Skeletal muscle satellite cell (primary cell): Measurements from ENCODE around the gene RFC1.
"Not testable (repeated sequence)": the region's sequence is repeated elsewhere in the genome, so short reads cannot be mapped to it uniquely, and the experiment has no call there.

ENCODE experiments used
- H3K27me3 ChIP-seq: 2 replicates; pipeline ENCODE4 v1.7.0; 2013; ENCODE audit warnings: low read length; ENCODE audit not compliant: control insufficient read depth, insufficient read depth
- H3K36me3 ChIP-seq: 2 replicates; pipeline ENCODE4 v1.7.0; 2013; ENCODE audit warnings: mild to moderate bottlenecking, control low read depth, low read length; ENCODE audit not compliant: insufficient read depth
- H3K4me1 ChIP-seq: 2 replicates; pipeline ENCODE4 v1.7.0; 2013; ENCODE audit warnings: low read length; ENCODE audit not compliant: control insufficient read depth, insufficient read depth
- H3K4me2 ChIP-seq: 2 replicates; pipeline ENCODE4 v1.7.0; 2013; ENCODE audit warnings: mild to moderate bottlenecking, low read length
- H3K4me3 ChIP-seq: 2 replicates; pipeline ENCODE4 v1.7.0; 2013; ENCODE audit warnings: low read length
- H3K9ac ChIP-seq: 2 replicates; pipeline ENCODE4 v1.7.0; 2013; ENCODE audit warnings: mild to moderate bottlenecking, low read depth, low read length, moderate library complexity
- H3K9me3 ChIP-seq: replicated peaks from 2 replicates; pipeline ENCODE4 v1.7.0; 2013; ENCODE audit warnings: mild to moderate bottlenecking, control low read depth, low read length

Gene RFC1

DNA sequence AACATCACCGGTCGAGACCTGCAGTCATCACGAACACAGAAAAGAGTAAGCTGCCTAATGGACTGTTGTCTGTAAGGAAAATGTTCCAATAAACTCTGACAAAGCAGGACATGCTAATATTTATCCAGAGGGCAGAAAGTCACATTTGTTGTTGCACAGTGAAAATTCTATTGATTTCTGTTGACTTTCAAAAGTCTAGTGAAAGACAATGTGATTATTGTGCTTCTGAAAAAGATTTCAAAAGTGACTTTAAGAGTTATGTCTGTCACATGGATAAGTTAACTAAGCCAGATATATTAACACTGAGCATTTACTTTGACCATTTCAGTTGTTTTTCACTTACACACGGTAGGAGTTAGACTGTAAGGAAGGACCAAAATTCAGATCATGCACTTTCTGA, 9.3 kb upstream of the RFC1 start:
- H3K9ac ChIP-seq = no peak overlapping the region
- no peaks in the 10 kb centered on the region for H3K36me3 ChIP-seq
- no peaks in the 10 kb centered on the region for H3K9me3 ChIP-seq
- H3K27me3 ChIP-seq = peaks cover 28% of the 10 kb centered on the region
- no peak overlapping the region for H3K4me2 ChIP-seq
- H3K4me3 ChIP-seq = no peak overlapping the region
- no peaks in the 10 kb centered on the region for H3K4me1 ChIP-seq

- not testable (repeated sequence) for H3K4me2 ChIP-seq, H3K4me3 ChIP-seq, H3K9me3 ChIP-seq, H3K36me3 ChIP-seq, H3K4me1 ChIP-seq, H3K9ac ChIP-seq
- H3K27me3 ChIP-seq = peaks cover 12% of the 10 kb centered on the region
Measured at GRCh38 chr4:39371209-39371608, 5.0 kb upstream of the RFC1 start.

- no peak overlapping the region for H3K4me3 ChIP-seq
- peaks cover 10% of the 10 kb centered on the region for H3K4me1 ChIP-seq
- no peaks in the 10 kb centered on the region for H3K36me3 ChIP-seq
- no peak overlapping the region for H3K9ac ChIP-seq
- H3K4me2 ChIP-seq = no peak overlapping the region
- H3K27me3 ChIP-seq = peaks cover 4% of the 10 kb centered on the region
- H3K9me3 ChIP-seq = no peaks in the 10 kb centered on the region
Measured at GRCh38 chr4:39369301-39369700, 3.1 kb upstream of the RFC1 start.

- no peak overlapping the region for H3K4me3 ChIP-seq
- H3K9me3 ChIP-seq = no peaks in the 10 kb centered on the region
Measured at GRCh38 chr4:39367166-39367565, 1.0 kb upstream of the RFC1 start.

DNA sequence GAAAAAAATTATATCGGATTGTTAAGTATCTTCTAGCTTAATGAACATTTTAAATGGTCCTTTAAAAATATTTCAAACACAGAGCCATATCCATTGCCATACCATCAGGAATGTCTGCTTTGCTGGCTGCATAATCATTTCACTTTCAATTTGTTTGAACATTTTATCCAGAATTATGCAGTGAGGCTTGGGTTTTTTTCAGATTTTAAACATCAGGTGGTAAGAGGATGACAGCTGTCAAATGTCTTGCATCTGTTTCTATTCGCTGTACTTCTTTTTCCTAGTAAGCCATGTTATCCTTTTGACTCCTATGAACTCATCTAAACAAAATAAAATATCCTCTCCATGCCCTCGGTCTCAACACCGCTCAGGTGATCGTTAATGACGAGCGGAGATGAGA, 802 bp downstream of the RFC1 start:
- Histone ChIP-seq H3K9ac (peak overlapping the region; percentile 89), H3K27me3 (no peaks in the 10 kb centered on the region), H3K9me3 (no peaks in the 10 kb centered on the region), H3K36me3 (no peaks in the 10 kb centered on the region), H3K4me1 (peaks cover 11% of the 10 kb centered on the region), H3K4me3 (peak overlapping the region; percentile 81), H3K4me2 (peak overlapping the region; percentile 83)

More at GRCh38 chr4:39367166-39367565, 1.0 kb upstream of the RFC1 start:
- Histone ChIP-seq H3K4me1 (peaks cover 11% of the 10 kb centered on the region), H3K9ac (no peak overlapping the region), H3K36me3 (no peaks in the 10 kb centered on the region), H3K4me2 (no peak overlapping the region), H3K27me3 (peaks cover 2% of the 10 kb centered on the region)

- peak overlapping the region; percentile 42 for H3K4me3 ChIP-seq
- H3K9ac ChIP-seq = no peak overlapping the region
- peak overlapping the region; percentile 83 for H3K4me2 ChIP-seq
- H3K27me3 ChIP-seq = no peaks in the 10 kb centered on the region
- no peaks in the 10 kb centered on the region for H3K9me3 ChIP-seq
- no peaks in the 10 kb centered on the region for H3K36me3 ChIP-seq
- H3K4me1 ChIP-seq = peaks cover 11% of the 10 kb centered on the region
Measured at GRCh38 chr4:39363773-39364393, 2.3 kb downstream of the RFC1 start.

DNA sequence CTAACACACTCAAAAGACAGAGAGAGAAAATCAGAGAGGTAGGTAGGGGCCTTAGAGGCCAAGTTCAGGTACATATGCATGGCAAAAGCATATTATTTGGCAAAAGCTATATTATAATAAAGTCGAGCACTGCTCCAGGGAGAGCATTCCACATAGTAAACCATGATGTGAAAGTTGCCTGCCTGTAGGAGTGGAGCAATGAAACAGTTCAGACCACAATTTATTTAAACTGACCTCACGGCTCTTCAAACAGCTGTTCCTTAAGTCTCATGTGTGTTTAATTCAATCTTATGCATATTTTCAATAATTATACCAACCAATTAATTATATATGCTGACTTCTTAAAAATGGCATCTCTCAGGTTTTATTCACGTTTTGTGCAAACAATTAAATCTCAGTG, 3.3 kb downstream of the RFC1 start:
- Histone ChIP-seq H3K36me3 (no peaks in the 10 kb centered on the region), H3K4me2 (no peak overlapping the region), H3K4me1 (peaks cover 11% of the 10 kb centered on the region), H3K4me3 (no peak overlapping the region), H3K9me3 (no peaks in the 10 kb centered on the region), H3K27me3 (no peaks in the 10 kb centered on the region), H3K9ac (no peak overlapping the region)

GRCh38 chr4:39360611-39361010, 5.6 kb downstream of the RFC1 start:
- H3K9me3 ChIP-seq, H3K9ac ChIP-seq, H3K36me3 ChIP-seq, H3K27me3 ChIP-seq, H3K4me2 ChIP-seq, H3K4me3 ChIP-seq: not testable (repeated sequence)
- peaks cover 11% of the 10 kb centered on the region for H3K4me1 ChIP-seq

GRCh38 chr4:39357002-39357401, 9.2 kb downstream of the RFC1 start:
- Histone ChIP-seq H3K4me3 (no peak overlapping the region), H3K9me3 (no peaks in the 10 kb centered on the region), H3K27me3 (no peaks in the 10 kb centered on the region), H3K4me1 (peaks cover 11% of the 10 kb centered on the region), H3K36me3 (no peaks in the 10 kb centered on the region), H3K9ac (no peak overlapping the region), H3K4me2 (no peak overlapping the region)

DNA sequence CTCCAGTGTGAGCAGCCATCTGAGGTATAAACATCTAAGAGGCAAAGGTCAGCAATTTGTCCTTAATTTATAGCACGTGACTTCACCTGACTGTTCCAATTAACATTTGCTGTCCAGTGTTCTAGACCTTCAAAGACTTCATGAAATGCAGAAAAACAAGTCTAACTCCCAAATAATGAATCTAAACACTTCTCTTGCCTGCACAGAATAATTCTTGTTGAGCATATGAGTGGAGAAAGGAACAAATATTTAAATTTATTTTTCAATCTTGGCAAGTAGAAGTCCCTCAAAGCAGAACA, 12.0 kb downstream of the RFC1 start:
- peaks cover 11% of the 10 kb centered on the region for H3K4me1 ChIP-seq
- H3K27me3 ChIP-seq = no peaks in the 10 kb centered on the region
- H3K9me3 ChIP-seq = no peaks in the 10 kb centered on the region
- peak overlapping the region; percentile 84 for H3K9ac ChIP-seq
- peak overlapping the region; percentile 87 for H3K4me2 ChIP-seq
- peak overlapping the region; percentile 62 for H3K4me3 ChIP-seq
- H3K36me3 ChIP-seq = peaks cover 12% of the 10 kb centered on the region

DNA sequence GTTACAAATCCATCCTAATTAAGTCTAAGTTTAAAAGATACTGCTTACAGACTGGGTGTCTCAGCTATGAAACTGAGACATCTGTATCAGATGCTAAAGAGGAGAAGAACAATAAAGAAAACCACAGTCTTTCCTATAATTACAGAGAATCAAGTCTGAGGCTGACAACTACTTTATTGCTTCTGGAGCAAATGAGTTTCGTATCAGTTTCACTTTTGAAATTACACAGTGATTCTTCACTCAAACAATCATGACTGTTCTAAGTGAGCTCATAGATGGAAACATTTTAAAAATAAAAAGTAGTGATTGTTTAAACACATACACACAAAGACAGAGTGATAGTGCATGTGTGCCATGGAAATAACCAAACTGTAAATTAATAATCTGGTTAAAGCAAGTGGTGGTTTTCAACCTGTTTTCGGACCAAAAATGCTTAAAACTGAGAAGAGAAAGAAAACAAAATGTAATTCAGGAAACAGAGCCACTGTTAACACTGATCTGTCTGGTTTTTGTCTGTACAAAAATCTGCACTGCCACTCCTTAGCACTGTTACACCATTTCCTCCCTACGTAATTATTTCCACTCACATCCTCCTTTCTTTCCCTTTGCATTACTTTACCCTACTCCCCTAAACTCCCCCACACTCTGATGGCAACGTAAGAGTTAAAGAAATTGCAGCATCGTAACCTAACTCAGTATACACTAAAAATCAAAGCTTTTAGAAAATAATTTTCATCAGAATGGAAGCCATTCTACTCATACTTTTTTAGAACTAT, 12.5 kb downstream of the RFC1 start:
- Histone ChIP-seq H3K9me3 (no peaks in the 10 kb centered on the region), H3K4me1 (peaks cover 16% of the 10 kb centered on the region), H3K27me3 (no peaks in the 10 kb centered on the region), H3K36me3 (peaks cover 14% of the 10 kb centered on the region), H3K9ac (peak overlapping the region; percentile 84), H3K4me3 (peak overlapping the region; percentile 62), H3K4me2 (peak overlapping the region; percentile 87)

- H3K27me3 ChIP-seq, H3K9me3 ChIP-seq: not testable (repeated sequence)
- H3K9ac ChIP-seq = peak overlapping the region; percentile 84
- H3K4me3 ChIP-seq = peak overlapping the region; percentile 62
- H3K4me2 ChIP-seq = peak overlapping the region; percentile 87
- peaks cover 14% of the 10 kb centered on the region for H3K36me3 ChIP-seq
- H3K4me1 ChIP-seq = peaks cover 20% of the 10 kb centered on the region
Measured at GRCh38 chr4:39353149-39353477, 13.0 kb downstream of the RFC1 start.
